Parietal lobe (tissue), 1 donor: ENCODE results near the gene MYO1A. TPM values are rescaled to one million over a fixed set of nuclear protein-coding genes. Genes with fewer than 3 reads are reported as not detected.

ENCODE experiments used
- total RNA-seq: library from RNA; depleted of rRNA; stranded (reverse); fragments of >200 nt; gene quantifications from one replicate; pipeline ENCODE4 v1.2.3, GENCODE V29; 2014

MYO1A gene
- total RNA-seq, result not detected

DNA sequence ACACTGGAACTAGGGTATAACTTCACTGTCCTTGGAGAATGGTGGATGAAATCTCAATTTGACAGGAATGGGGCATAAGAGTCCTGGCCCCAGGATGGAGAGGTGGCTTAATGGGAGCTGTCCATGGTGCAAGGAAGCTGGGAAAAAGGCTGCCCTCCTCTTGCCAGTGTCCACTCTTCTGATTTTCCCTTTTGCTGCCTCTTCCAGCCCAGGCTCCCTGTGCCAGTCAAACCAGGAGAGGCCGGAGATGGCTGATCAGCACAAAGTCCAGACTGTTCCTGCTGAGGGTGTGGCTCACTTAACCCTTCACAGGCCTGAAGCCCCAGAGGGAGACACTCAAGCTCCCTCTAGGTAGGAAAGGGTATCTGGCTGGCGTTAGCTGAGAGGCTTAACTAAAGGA, at the start of gene MYO1A:
Gene MYO1A (minus strand): TSS at position 240 of the 400 bp plus-strand sequence. CDS start 1,806 bp downstream, outside the sequence.

GRCh38 chr12:57088354-57089270, 38.7 kb upstream of the MYO1A start, which contains the start of gene NAB2:
TSS of gene NAB2 (plus strand) at chr12:57089114. CDS start at chr12:57089272, 158 bp downstream.

GRCh38 chr12:57078519-57079404, 28.8 kb upstream of the MYO1A start, which contains the start of gene NEMP1:
TSS of gene NEMP1 (minus strand) at chr12:57078791. CDS start at chr12:57078745, 46 bp downstream.

DNA sequence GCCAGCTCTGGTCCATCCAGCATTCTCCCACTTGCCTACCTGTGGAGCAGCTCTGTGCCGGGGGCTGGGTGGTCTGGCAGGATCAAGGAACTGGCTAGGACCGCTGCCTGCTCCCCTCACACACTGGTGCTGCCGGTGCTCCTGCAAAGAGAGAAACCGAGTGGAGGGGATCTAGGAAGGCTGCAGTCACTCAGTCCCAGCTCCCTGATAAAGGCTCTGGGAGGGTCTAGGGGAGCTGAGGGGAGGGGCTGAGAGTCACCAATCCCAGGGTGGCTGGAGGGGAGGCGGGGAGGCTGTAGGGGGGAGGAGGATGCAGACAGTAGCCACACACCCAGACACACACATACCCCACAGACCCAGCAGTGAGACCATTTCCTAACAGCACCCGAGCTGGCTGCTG, 33.6 kb downstream of the MYO1A start, which contains the start of gene TAC3:
Gene TAC3 (minus strand): TSS at position 182 of the 400 bp plus-strand sequence. CDS start 732 bp downstream, outside the sequence.

DNA sequence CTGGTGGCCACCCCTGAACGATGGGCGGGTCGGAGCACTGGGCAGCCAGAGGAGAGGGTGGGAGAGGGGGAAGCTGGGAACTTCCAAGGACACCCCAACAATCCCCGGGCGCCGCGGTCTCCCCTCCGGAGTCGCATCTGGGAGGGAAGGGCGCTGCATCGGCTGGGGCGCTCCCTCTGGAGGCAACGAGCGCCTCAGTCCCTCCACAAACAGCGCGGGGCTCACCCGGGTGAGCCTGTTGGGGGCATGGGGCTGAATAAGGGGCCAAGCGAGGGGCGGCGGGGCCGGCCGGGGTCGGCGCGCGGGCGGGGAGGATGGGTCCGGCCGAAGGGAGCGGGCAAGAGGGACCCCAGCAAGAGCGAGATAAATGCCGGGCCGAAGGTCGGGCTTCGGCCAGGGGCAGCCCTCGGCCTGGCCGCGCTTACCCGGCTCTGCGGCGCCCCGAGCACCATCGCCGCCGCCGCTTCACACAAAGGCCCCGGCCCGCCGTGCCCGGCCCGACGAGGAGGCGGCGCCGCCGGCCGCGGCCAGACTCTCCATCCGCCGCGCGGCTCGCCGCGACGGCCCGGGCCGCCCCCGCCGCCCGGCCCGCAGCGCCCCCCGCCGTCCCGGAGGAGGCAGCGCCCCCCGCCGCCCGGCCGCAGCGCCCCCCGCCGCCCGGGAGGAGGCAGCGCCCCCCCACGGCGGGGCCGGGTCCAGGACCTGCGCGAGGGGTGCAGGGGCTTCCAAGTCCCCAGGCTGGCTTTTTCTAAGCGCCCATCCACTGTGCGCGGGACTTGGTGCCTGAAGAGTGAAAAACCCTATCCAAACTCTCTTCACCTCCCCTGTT, 43.7 kb downstream of the MYO1A start, which contains the start of gene ZBTB39:
Gene ZBTB39 (minus strand): TSS at position 567 of the 829 bp plus-strand sequence. CDS start 1,629 bp downstream, outside the sequence.

Other genes with a start within 250 kb of the MYO1A start
- gene SDR9C7, start 115.7 kb downstream of the MYO1A start, total RNA-seq, result 0.31 TPM
- gene RDH16, start 92.5 kb downstream of the MYO1A start, total RNA-seq, result 3.1 TPM
- 14.7 TPM for gene ZBTB39, start 43.6 kb downstream of the MYO1A start, total RNA-seq
- gene TAC3, start 33.6 kb downstream of the MYO1A start, total RNA-seq, result 0.94 TPM
- 10.3 TPM for gene NEMP1, start 28.7 kb upstream of the MYO1A start, total RNA-seq
- 25.0 TPM for gene NAB2, start 39.0 kb upstream of the MYO1A start, total RNA-seq
- gene STAT6, start 61.2 kb upstream of the MYO1A start, total RNA-seq, result 3.1 TPM
- 135 TPM for gene LRP1, start 78.4 kb upstream of the MYO1A start, total RNA-seq
- not detected for gene LRP1-AS, start 97.5 kb upstream of the MYO1A start, total RNA-seq
- gene NXPH4, start 166.7 kb upstream of the MYO1A start, total RNA-seq, result 1.6 TPM
- gene SHMT2, start 179.6 kb upstream of the MYO1A start, total RNA-seq, result 32.2 TPM
- gene STAC3, start 201.1 kb upstream of the MYO1A start, total RNA-seq, result 0.94 TPM